Metanephros (tissue), 1 donor: Measurements from ENCODE around the gene COPRS. TPM values are rescaled to one million over a fixed set of nuclear protein-coding genes. Genes with fewer than 3 reads are reported as not detected.

Source experiments
- total RNA-seq: library from RNA; depleted of rRNA; stranded (reverse); fragments of >200 nt; gene quantifications from one replicate; pipeline ENCODE4 v1.2.3, GENCODE V29; 2014

Gene COPRS
- total RNA-seq, result 43.8 TPM

GRCh38 chr17:31858642-31859486 is at the start of gene COPRS:
TSS of gene COPRS (minus strand) at chr17:31859244. CDS start at chr17:31859199, 45 bp downstream.

Other genes with a start within 250 kb of the COPRS start
- gene UTP6, start 42.5 kb upstream of the COPRS start, total RNA-seq, result 37.7 TPM
- gene SUZ12, start 77.8 kb upstream of the COPRS start, total RNA-seq, result 28.0 TPM
- 26.3 TPM for gene LRRC37B, start 148.1 kb upstream of the COPRS start, total RNA-seq